Measurements from ENCODE around the gene LTA.

Gene LTA

GRCh38 chr6:31558318-31558625 is 13.8 kb upstream of the LTA start:
- CTCF ChIA-PET, result interaction anchor here (1.3 kb wide), 1 partner anchor 23 kb away, joined by 3 read pairs; no protein-coding TSS in a partner anchor
- peak overlapping the region; percentile 57; the same call in 1 of the 2 replicates for H3K27ac ChIP-seq
- POLR2A ChIA-PET (ENCODE audit: low non-redundant PET), result no interaction called here
- no peak for TF ChIP-seq CTCF (conservative IDR thresholded peaks at IDR 0.05; ENCODE audit: low read depth)
- no peak for DNase-seq (ENCODE audit: low spot score)

- ChIA-PET CTCF (interaction anchor here (0.6 kb wide), 1 partner anchor 38 kb away, joined by 3 read pairs; no protein-coding TSS in a partner anchor), POLR2A (ENCODE audit: low non-redundant PET) (no interaction called here)
- peak overlapping the region; percentile 57 for H3K27ac ChIP-seq
- TF ChIP-seq CTCF (conservative IDR thresholded peaks at IDR 0.05; ENCODE audit: low read depth), result no peak
- no peak for DNase-seq (ENCODE audit: low spot score)
These were observed 13.2 kb upstream of the LTA start for GRCh38 chr6:31558631-31559500.

GRCh38 chr6:31559606-31559957 is 12.5 kb upstream of the LTA start:
- ChIA-PET POLR2A (ENCODE audit: low non-redundant PET) (no interaction called here), CTCF (no interaction called here)
- peak overlapping the region; percentile 57 for H3K27ac ChIP-seq
- DNase-seq (ENCODE audit: low spot score), result no peak
- no peak for TF ChIP-seq CTCF (conservative IDR thresholded peaks at IDR 0.05; ENCODE audit: low read depth)

GRCh38 chr6:31559958-31560696 is 12.0 kb upstream of the LTA start:
- peak overlapping the region; percentile 57 for H3K27ac ChIP-seq
- DNase-seq (ENCODE audit: low spot score), result peak; percentile 65
- POLR2A ChIA-PET (ENCODE audit: low non-redundant PET), result no interaction called here
- TF ChIP-seq CTCF (conservative IDR thresholded peaks at IDR 0.05; ENCODE audit: low read depth), result no peak
- CTCF ChIA-PET, result interaction anchor here (0.6 kb wide), 1 partner anchor 66 kb away, joined by 5 read pairs; no protein-coding TSS in a partner anchor

GRCh38 chr6:31560697-31561058 is 11.4 kb upstream of the LTA start:
- ChIA-PET CTCF (interaction anchor here (0.6 kb wide), 1 partner anchor 66 kb away, joined by 5 read pairs; no protein-coding TSS in a partner anchor), POLR2A (ENCODE audit: low non-redundant PET) (no interaction called here)
- peak overlapping the region; percentile 57 for H3K27ac ChIP-seq
- TF ChIP-seq CTCF (conservative IDR thresholded peaks at IDR 0.05; ENCODE audit: low read depth), result no peak
- DNase-seq (ENCODE audit: low spot score), result no peak

GRCh38 chr6:31567531-31568370 is 4.3 kb upstream of the LTA start:
- ChIA-PET CTCF (interaction anchor here (0.6 to 1.7 kb wide), 3 partner anchors 13 to 431 kb away, joined by 3 to 5 read pairs (median 3); no protein-coding TSS in a partner anchor), POLR2A (ENCODE audit: low non-redundant PET) (no interaction called here)
- H3K27ac ChIP-seq, result no peak overlapping the region
- no peak for TF ChIP-seq CTCF (conservative IDR thresholded peaks at IDR 0.05; ENCODE audit: low read depth)
- DNase-seq (ENCODE audit: low spot score), result no peak
